GM19328 (cell line): ENCODE results near the gene TUBA1B.
A peak's percentile ranks its signal among the peaks of the same experiment; 100 is the strongest.

Source experiments
- ATAC-seq: cut with Tn5 transposase; IDR thresholded peaks from one replicate; pipeline ENCODE4 v1.9.1; 2021; ENCODE audit warnings: mild to moderate bottlenecking, moderate library complexity; ENCODE audit not compliant: unreplicated experiment

The TUBA1B gene

GRCh38 chr12:49091836-49092085, 39.4 kb downstream of the TUBA1B start:
- no peak for ATAC-seq

- ATAC-seq: no peak
These were observed 39.9 kb downstream of the TUBA1B start for GRCh38 chr12:49091056-49091835.

DNA sequence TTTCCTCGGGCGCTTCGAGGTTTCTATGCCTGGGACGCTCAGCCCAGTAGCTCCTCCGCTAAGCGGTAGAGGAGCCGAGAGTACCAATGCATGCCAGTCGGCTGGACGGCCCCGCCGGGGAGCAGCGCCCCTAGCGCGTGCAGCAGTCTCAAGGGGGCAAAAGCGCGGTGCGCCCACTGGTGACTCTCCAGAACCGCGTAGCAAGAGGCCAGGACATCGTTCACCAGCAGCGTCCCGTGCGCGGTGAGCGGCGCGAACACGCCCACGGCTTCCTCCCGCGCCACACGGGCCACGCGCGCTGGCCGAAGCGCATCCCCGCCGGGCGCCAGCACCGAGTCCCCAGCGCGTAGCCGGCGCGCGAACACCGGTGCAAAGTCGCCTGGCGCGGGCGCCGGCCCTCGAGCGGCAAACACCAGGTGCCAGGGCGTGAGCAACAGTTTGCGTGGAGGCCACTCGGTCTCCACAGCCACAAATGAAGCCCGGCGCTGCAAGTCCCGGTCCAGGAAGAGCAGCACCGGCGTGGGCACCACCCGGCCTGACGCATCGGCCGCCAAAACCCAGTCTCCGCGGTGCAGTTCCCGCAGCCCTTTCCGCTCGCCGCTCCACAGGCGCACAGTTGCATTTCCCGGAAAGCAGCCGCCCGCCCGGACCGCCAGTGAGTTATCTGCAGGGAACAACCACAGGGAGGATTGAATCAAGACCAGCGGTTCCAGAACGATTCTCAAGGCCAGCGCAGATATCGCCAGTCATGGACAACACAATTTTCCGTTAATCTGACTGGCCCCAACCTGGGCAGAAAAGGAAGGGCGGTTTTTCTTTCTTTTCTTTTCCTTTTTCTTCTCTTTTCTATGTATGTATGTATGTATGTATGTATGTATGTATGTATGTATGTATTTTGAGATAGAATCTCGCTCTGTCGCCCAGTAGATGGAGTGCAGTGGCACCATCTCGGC, 41.1 kb downstream of the TUBA1B start:
- no peak for ATAC-seq

GRCh38 chr12:49088932-49089330, 42.3 kb downstream of the TUBA1B start:
- no peak for ATAC-seq

DNA sequence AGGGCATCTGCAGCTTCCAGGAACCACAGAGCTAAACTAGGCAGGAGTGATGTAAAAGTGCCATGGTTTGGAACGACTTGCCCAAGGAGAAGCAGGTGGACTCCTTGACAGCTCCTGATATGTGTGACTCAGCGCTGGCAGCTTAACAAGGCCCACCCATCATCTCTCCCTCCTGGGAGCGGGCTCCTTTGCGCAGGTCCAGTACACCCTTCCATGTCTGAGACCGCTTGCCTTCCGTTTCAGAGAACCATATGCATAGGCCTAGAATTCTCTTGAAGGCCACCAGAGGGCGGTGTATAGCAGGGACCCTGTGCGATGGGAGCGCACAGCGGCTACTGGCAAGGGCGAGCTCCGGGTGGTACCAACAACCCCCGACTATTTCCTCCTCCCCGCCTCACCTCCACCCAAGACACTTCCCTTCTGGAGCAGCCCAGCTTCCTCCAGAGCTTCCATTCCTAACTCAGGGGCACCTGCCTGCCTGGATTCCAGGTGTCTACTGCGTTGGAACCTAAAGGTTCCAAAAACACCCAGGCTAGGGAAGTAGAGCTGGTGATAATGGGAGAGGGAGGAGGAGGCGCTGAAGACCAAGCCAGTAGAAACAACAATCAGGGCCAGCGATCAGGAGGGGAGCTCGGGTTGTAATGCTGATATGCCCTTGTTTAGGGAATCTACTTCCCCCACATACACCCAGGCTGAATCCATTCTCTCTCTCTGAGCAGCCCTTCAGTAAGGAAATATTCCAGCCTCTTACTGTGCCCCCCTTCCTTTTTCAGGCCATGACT, 42.9 kb downstream of the TUBA1B start:
- ATAC-seq: peak; percentile 81

DNA sequence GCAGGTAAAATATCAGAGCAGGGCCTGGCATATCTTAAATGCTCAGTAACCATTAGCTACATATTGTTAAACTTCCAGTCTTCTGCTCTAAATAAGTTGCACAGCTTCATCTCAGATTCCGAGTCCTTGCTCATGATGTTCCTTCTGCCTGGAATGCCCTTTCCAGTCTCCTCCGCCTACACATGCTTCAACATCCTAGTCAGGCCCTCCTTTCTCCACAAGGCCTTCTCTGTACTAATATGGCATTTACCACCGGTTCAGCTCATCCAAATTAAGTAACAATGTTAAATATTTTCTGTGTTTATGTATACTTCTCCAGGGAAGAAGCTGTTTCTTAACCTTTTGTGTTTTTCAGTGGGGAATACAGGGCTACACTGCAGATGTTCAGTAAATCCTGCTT, 45.1 kb downstream of the TUBA1B start:
- ATAC-seq: no peak

- ATAC-seq: no peak
These were observed 46.8 kb downstream of the TUBA1B start for GRCh38 chr12:49084438-49084837.

DNA sequence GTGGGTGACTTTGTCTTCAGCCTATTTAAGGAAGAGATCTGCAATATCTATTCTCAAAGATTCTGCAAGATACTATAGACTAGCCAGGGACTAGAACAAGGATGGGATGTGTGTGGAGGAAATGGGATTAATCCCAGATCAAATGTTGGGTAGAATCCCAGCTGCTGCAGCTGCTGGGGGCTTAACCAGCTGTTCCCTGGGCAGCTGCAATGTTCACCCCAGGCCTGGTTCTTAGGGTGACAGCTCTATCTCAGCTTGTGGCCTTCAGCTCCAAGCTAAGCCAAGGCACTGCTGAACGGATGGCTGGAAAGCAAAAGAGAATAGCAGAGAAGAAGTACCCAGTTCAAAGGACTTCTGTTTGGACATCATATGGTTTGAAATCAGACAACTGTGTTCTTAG, 51.4 kb downstream of the TUBA1B start:
- no peak for ATAC-seq
